ENCODE results near the gene ANKS1A. TPM values are rescaled to one million over a fixed set of nuclear protein-coding genes. Genes with fewer than 3 reads are reported as not detected.
A peak's percentile ranks its signal among the peaks of the same experiment; 100 is the strongest.

ANKS1A gene
- total RNA-seq, 1 experiment from 2014 or later: 21.7 TPM

- Histone ChIP-seq H3K9me3 (ENCODE audit: low read depth, low read length, poor library complexity, severe bottlenecking) (no peaks in the 10 kb centered on the region), H3K4me1 (ENCODE audit: insufficient read depth, low read length, poor library complexity, severe bottlenecking) (peaks cover 54% of the 10 kb centered on the region), H3K27ac (ENCODE audit: low read depth, low read length, poor library complexity, severe bottlenecking) (peak overlapping the region; percentile 81), H3K4me3 (ENCODE audit: low read depth, low read length, poor library complexity, severe bottlenecking) (no peak overlapping the region), H3K36me3 (ENCODE audit: insufficient read depth, low read length, poor library complexity, severe bottlenecking) (no peaks in the 10 kb centered on the region), H3K27me3 (replicated peaks; ENCODE audit: insufficient read depth, low read depth, low read length, poor library complexity) (no peaks in the 10 kb centered on the region)
- intact Hi-C loops (cut with micrococcal nuclease; ENCODE audit: unreplicated experiment): no loop called here
- BruUV-seq (replicated peaks): no TSS peak
- DNase-seq (ENCODE audit: low spot score): no peak
- TF ChIP-seq EZH2 (IDR thresholded peaks at IDR 0.05; ENCODE audit: borderline replicate concordance, low read depth, low read length, poor library complexity, severe bottlenecking) (no peak), CTCF (conservative IDR thresholded peaks at IDR 0.05; ENCODE audit: low read depth, low read length) (no peak)
- POLR2A ChIA-PET (ENCODE audit: low non-redundant PET): no interaction called here
- CTCF ChIA-PET: interaction anchor here (0.6 kb wide), 1 partner anchor 94 kb away, joined by 3 read pairs; no protein-coding TSS in a partner anchor
Measured at GRCh38 chr6:35043381-35044130, 154.5 kb downstream of the ANKS1A start.

- H3K27me3 ChIP-seq (replicated peaks; ENCODE audit: insufficient read depth, low read depth, low read length, poor library complexity): no peaks in the 10 kb centered on the region
- peaks cover 59% of the 10 kb centered on the region for H3K4me1 ChIP-seq (ENCODE audit: insufficient read depth, low read length, poor library complexity, severe bottlenecking)
- TF ChIP-seq EZH2 (IDR thresholded peaks at IDR 0.05; ENCODE audit: borderline replicate concordance, low read depth, low read length, poor library complexity, severe bottlenecking) (no peak), CTCF (conservative IDR thresholded peaks at IDR 0.05; ENCODE audit: low read depth, low read length) (no peak)
- intact Hi-C loops (cut with micrococcal nuclease; ENCODE audit: unreplicated experiment): no loop called here
- CTCF ChIA-PET: interaction anchor here (0.6 to 0.8 kb wide), 2 partner anchors 33 to 94 kb away, joined by 3 read pairs; no protein-coding TSS in a partner anchor
- peak overlapping the region; percentile 1 for H3K4me3 ChIP-seq (ENCODE audit: low read depth, low read length, poor library complexity, severe bottlenecking)
- DNase-seq (ENCODE audit: low spot score): peak; percentile 96
- H3K9me3 ChIP-seq (ENCODE audit: low read depth, low read length, poor library complexity, severe bottlenecking): no peaks in the 10 kb centered on the region
- H3K27ac ChIP-seq (ENCODE audit: low read depth, low read length, poor library complexity, severe bottlenecking): peak overlapping the region; percentile 81
- BruUV-seq (replicated peaks): no TSS peak
- no peaks in the 10 kb centered on the region for H3K36me3 ChIP-seq (ENCODE audit: insufficient read depth, low read length, poor library complexity, severe bottlenecking)
- POLR2A ChIA-PET (ENCODE audit: low non-redundant PET): interaction anchor here (0.6 kb wide), 1 partner anchor 1358 kb away, joined by 15 read pairs; no protein-coding TSS in a partner anchor
Measured at GRCh38 chr6:35044145-35044745, 155.2 kb downstream of the ANKS1A start.

- peak overlapping the region; percentile 81 for H3K27ac ChIP-seq (ENCODE audit: low read depth, low read length, poor library complexity, severe bottlenecking)
- intact Hi-C loops (cut with micrococcal nuclease; ENCODE audit: unreplicated experiment): no loop called here
- H3K36me3 ChIP-seq (ENCODE audit: insufficient read depth, low read length, poor library complexity, severe bottlenecking): no peaks in the 10 kb centered on the region
- H3K4me1 ChIP-seq (ENCODE audit: insufficient read depth, low read length, poor library complexity, severe bottlenecking): peaks cover 59% of the 10 kb centered on the region
- H3K9me3 ChIP-seq (ENCODE audit: low read depth, low read length, poor library complexity, severe bottlenecking): no peaks in the 10 kb centered on the region
- POLR2A ChIA-PET (ENCODE audit: low non-redundant PET): interaction anchor here (0.6 kb wide), 1 partner anchor 1357 kb away, joined by 15 read pairs; no protein-coding TSS in a partner anchor
- BruUV-seq (replicated peaks): no TSS peak
- DNase-seq (ENCODE audit: low spot score): peak; percentile 94
- peak overlapping the region; percentile 1 for H3K4me3 ChIP-seq (ENCODE audit: low read depth, low read length, poor library complexity, severe bottlenecking)
- no peak for TF ChIP-seq EZH2 (IDR thresholded peaks at IDR 0.05; ENCODE audit: borderline replicate concordance, low read depth, low read length, poor library complexity, severe bottlenecking)
- no peak for TF ChIP-seq CTCF (conservative IDR thresholded peaks at IDR 0.05; ENCODE audit: low read depth, low read length)
- CTCF ChIA-PET: interaction anchor here (0.8 kb wide), 1 partner anchor 33 kb away, joined by 3 read pairs; no protein-coding TSS in a partner anchor
- H3K27me3 ChIP-seq (replicated peaks; ENCODE audit: insufficient read depth, low read depth, low read length, poor library complexity): no peaks in the 10 kb centered on the region
Measured at GRCh38 chr6:35044761-35045421, 155.8 kb downstream of the ANKS1A start.
